ENCODE data around the gene NXPH3.

Gene NXPH3

GRCh38 chr17:49576088-49576916 is 631 bp downstream of the NXPH3 start:
- DNase-seq, result no peak

DNA sequence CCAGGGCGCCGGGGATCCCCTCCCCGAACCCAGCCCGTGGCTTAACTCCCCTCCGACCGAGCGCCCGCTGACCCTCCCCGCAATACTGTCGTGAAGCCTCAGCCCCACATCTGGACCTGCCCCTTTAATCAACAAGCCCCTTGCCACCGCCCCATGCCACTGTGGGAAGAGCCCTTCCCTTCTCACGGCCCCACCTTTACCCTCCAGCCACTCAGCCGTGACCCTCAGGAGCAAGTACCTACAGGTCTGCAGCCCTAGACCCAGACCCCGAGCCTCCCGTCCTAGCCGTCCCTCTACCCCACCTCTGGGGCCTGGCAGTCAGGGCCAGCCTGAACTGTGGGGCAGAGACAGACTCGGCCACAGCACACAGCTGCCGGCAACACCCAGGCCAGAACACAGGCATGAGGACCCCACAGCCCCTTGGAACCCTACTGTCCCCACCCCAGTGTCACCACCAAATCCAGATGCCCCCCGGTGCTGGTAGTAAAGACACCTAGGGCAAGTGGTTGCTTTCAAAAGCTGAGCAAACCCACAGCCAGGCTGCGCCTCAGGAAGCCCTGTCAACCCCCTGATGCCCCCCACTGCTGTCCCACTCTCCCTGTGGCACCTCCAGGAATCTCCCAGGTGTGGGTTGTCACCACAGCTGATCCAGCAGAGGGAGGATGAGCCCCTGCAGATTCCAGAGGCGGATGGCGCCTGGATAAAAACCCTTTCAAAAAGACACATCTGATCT is 1.4 kb downstream of the NXPH3 start:
- no peak for DNase-seq

DNA sequence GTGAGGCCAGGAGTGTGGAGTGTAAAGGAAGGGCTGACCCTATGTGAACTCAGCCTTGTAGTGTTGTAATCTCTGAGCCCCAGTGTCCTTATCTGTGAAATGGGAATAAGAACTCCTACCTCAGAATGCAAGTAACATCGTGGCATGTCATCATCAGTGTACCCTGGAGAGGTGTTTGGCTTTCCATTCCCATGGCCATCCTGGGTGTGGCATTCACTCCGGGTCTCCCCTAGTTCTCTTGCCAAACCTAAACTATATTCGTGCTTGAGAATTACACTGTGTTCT is 1.9 kb downstream of the NXPH3 start:
- no peak for DNase-seq

GRCh38 chr17:49577963-49578362 is 2.3 kb downstream of the NXPH3 start:
- DNase-seq, result no peak

- no peak for DNase-seq
Measured at GRCh38 chr17:49578414-49578813, 2.7 kb downstream of the NXPH3 start.

DNA sequence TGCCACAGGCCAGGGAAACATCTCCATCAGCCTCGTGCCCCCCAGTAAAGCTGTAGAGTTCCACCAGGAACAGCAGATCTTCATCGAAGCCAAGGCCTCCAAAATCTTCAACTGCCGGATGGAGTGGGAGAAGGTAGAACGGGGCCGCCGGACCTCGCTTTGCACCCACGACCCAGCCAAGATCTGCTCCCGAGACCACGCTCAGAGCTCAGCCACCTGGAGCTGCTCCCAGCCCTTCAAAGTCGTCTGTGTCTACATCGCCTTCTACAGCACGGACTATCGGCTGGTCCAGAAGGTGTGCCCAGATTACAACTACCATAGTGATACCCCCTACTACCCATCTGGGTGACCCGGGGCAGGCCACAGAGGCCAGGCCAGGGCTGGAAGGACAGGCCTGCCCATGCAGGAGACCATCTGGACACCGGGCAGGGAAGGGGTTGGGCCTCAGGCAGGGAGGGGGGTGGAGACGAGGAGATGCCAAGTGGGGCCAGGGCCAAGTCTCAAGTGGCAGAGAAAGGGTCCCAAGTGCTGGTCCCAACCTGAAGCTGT is 3.4 kb downstream of the NXPH3 start:
- no peak for DNase-seq

DNA sequence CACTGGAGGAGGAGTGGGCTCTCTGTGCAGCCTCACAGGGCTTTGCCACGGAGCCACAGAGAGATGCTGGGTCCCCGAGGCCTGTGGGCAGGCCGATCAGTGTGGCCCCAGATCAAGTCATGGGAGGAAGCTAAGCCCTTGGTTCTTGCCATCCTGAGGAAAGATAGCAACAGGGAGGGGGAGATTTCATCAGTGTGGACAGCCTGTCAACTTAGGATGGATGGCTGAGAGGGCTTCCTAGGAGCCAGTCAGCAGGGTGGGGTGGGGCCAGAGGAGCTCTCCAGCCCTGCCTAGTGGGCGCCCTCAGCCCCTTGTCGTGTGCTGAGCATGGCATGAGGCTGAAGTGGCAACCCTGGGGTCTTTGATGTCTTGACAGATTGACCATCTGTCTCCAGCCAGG is 3.9 kb downstream of the NXPH3 start:
- no peak for DNase-seq

DNA sequence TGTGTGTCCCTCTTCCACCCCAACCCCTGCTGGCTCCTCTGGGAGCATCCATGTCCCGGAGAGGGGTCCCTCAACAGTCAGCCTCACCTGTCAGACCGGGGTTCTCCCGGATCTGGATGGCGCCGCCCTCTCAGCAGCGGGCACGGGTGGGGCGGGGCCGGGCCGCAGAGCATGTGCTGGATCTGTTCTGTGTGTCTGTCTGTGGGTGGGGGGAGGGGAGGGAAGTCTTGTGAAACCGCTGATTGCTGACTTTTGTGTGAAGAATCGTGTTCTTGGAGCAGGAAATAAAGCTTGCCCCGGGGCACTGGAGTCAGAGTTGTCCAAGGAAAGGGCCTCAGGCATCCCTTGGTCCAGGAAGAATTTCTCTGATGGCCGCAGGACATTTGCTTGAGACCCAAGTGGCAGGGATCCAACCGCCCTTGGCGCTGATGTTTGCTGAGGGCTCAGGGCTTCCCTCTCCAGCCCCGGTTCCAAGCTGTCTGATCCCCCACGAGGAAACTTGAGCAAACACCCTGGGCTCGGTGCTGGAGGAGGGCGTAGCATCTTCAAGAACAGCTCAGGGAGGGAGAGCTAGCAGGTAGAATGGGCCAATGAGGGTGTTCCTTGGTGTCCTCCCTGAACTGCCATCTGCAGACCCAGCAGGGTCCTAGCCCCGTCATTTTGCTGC is 4.5 kb downstream of the NXPH3 start:
- no peak for DNase-seq

DNA sequence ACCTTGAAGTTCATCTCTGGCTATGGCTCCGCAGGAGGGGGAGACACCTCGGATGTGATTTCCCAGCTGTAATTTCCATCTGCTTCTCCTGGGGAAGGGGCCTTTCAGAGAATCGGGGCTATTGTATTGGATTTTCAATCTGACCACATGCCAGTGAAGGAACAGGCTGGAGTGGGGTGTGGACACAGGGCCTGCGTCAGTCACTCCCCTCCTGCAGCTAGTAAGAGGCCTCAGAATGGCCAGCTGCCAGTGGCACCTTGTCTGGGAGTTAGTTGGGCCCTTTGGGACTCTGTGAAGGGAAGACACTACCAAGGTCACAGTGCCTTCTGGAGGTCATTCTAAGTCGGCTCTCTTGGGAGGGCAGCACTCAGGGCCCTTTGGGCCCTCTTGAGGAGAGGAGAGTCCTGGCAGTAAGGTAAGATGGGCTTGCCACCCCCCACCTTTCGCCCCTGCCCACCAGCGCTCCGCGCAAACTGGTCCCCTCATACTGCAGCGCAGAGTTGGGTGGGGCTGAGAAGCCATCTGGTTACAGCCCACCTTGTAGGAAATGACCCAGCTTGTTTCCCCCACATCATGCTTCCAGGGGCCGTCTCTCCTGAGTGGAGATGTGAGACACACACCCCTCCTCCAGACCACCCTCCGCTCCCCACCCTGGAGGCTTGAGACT is 5.4 kb downstream of the NXPH3 start:
- DNase-seq, result no peak

DNA sequence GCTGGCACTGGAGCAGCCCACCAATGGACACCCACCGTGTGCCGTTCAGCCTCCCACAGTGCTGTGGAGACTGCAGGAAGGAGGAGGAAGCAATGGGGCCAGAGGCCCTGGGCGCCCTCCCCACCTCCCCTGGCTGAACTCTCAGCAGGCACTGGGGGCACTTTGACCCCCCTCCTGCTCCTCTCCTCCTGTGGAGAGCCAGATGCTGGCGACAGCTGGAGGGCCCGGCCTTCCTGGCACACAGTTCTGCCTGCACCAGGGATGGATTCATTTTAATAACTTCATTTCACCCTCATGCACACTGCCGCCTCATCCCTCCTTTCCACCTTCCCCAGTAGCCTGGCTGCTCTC is 6.0 kb downstream of the NXPH3 start:
- DNase-seq, result no peak

DNA sequence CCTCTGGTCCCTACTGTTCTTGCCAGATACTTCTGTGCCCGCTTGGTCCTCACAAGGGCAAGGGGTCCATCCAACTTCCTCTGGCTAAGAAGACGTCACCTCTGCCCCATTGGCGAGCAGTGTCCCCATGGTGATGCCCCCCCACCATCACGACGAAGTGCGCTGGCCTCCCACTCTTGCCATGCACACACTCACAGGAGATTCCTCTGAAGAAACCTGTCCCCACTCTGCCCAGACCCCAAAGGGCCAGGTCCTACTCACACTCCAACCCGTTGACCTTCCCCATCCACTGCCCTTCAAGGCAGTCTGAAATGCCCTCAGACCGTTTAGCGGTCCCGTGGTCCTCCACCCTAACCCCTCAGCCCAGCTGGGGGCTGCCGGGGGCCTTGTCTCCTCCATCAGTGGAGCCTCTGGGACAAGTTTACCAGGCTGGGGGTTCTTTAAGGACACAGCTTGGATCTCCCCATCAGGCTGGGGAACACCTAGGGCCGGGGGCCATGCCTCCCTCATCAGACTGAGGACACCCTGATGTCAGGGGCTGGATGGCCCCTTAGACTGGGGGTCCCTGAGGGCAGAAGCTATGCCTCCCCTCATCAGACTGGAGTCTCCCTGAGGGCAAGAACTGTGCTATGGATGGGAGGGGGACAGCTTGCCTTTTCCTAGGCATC is 6.5 kb downstream of the NXPH3 start:
- no peak for DNase-seq

- DNase-seq, result no peak
Measured at GRCh38 chr17:49582789-49583188, 7.1 kb downstream of the NXPH3 start.

DNA sequence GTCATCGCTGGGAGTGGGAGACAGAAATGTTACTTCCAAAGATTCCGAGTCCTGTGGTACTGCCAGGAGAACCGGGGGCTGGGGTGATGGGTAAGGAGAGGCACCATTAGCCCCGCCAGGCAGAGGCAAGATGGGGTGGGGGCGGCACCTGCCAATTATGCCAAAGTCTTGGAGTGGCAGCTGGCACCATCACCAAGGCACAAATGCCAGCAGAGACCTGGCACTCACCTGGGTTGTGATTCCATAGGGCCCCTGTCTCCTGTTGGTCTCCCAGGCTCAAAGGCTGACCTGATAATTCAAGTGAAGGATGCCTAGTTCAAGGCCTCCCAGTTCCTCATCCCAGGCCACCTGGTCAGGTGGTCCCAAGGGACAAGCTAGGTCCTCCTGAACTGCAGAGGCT is 7.6 kb downstream of the NXPH3 start:
- DNase-seq, result no peak

DNA sequence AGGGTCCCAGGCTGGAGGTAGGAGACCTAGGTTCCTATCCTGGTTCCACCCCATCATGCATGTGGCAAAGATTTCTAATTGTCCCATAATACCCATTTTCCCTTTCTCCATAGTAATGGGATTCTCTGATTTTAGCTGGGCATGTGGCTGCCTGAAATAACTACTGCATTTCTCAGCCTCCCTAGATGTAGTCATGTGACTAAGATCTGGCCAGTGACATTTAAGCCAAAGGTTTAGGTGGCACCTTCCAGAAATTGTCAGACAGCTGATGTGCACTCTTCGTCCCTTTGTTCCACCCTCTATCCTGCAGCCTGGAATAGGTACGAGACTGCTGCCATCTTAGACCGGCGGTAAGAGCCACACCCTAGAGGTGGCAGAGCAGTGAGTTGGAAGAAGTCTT is 8.2 kb downstream of the NXPH3 start:
- DNase-seq, result no peak

DNA sequence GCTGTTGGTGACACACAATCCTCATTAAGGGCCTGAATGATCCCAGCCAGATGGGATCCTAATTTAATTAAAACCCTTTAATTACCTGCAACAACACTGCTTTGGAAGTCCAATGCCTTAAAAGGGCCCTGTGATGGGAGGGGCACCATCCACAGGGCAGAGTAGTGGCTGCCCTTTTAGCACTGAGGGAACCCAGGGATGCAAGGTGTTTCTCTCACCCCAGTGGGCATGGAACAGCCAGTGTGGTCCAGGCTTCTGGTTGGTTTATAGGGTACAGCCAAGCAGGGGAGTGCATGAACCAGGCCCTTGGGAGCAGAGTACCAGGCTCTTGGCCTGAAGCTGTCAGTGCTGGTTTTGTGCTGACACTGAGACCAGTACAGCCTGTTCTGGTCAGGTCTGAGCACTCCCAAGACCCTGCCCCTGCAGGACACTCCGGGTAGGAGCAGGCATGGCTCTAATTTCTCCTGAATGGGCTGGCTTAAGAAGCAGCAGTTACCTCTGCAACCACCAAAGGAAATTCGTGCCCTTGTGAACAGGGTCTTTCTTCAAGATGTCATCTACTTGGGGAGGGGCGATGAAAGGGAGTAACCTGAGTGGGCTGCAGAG is 9.9 kb downstream of the NXPH3 start:
- no peak for DNase-seq

DNA sequence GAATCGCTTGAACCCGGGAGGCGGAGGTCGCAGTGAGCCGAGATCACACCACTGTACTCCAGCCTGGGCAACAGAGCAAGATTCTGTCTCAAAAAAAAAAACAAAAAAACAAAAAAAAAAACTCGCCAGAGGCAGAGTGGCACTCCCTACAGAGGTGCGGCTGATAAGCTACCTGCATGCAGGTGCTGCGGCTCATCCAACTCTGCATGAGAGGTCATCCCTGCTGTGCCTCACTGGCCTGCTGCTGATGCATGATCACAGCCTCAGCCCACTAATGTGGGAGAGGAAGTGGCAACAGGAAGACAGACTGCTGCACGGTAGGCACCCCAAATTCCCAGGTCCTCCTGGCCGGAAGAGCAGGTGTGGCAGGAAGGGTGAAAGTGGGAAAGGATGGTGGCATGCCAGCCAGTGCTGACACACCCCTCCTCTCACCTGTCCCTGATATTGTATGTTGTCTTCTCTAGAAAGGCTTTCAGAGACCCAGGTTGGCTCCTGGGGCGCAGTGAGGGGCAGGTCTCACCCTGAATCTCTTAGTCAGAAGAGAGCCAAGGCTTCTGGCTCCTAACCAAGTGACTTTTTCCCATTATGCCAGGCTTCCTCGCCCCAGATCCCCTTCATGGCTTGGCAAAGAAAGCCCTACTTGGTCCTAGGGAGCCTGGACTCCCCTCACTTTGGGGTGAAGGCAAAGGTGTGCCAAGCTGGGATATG is 11.8 kb downstream of the NXPH3 start:
- DNase-seq, result no peak

- DNase-seq, result no peak
Measured at GRCh38 chr17:49588312-49588711, 12.6 kb downstream of the NXPH3 start.

DNA sequence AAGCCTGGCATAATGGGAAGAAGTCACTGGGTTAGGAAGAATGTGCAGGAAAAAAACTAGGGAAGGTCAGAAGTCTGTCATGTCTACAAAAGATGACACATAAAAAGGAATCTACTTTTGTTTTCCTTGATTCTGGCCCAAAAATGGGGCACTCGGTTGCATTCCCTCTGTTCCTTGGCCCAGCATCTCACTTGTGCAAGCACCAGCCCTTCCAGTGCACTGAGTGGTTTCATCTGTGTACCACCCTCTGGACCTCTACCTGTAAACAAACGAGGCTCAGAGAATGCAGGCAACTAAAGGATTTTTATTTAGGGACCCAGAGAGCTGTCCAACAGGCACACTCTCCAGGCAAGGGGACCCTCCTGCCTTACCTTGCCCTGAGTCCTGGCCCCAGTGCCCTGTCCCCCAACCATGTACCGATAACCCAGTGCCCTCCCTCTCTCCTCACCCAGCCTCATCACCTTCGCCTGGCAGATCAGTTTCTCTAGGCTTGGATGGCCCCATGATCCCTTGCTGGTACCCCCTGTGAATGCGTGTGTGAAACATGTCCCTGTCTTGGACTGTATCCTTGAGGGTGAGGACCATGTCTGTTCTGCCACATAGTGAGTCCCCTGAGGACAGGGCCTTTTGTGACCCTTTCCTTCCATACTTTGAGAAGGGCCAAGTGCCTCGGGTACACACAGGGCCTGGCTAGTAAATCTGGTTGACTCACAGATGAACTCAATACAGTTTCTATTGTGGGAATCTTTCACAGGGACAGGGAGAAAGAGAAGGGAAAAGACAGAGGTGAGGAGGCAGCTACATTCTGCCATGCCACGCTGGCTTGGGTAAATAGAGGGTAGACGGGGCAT is 13.3 kb downstream of the NXPH3 start:
- DNase-seq, result no peak

DNA sequence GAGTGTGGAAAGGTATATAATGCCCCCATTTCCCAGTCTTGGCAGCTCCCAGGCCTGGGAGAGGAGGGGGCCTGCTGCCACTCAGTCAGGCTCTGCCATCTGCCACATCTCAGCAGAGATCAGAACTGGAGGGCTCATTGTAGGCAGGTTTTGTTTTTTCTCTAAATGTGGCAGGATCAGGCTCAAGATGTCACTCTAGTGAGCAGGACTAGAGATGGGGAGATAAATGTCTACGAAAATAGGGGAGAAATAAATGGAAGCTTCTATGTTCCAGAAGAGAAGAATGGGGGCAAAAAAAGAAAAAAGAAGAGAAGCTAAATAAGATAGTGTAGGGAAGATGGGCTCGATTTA is 13.9 kb downstream of the NXPH3 start:
- DNase-seq, result no peak

DNA sequence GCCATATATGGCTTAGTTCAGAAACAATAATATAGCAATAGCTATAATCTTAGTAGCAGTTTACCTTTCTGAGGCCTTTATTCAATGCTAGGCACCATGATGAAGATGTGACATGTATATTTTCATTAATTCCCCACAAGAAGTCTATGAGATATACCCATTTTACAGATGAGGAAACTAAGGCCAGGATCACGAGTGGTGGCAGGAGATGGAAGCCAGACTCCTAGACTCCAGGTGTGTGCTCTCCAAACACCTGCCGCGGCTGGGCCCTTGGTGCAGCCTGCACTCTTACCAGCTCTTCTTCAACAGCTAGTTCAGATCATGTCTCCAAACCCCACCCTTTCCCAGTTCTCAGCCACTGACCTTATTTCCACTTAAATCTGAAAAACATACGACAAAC is 15.2 kb downstream of the NXPH3 start:
- no peak for DNase-seq

DNA sequence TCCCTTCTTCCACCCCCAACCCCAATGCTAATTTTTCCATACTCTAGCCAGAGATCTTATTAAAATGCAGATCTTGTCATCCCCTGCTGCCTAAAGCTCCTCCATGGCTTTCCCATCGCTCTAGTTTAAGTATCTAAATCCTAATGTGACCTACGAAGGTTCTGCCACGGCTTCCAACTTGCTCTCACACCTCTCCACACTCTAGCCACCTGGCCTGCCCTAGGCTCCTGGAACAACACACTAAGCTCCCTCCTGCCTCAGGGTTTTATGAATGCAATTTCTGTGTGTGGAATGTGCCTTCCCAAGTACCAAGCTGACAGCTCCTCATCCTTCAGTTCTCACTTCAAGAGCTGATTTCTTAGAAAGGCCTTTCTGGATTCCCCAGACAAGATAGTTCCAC is 16.6 kb downstream of the NXPH3 start:
- no peak for DNase-seq

All from DMS153 (cell line).